ENCODE results near the gene DUOXA1.
"Not testable (repeated sequence)": the region's sequence is repeated elsewhere in the genome, so short reads cannot be mapped to it uniquely, and the experiment has no call there.

DUOXA1 gene

DNA sequence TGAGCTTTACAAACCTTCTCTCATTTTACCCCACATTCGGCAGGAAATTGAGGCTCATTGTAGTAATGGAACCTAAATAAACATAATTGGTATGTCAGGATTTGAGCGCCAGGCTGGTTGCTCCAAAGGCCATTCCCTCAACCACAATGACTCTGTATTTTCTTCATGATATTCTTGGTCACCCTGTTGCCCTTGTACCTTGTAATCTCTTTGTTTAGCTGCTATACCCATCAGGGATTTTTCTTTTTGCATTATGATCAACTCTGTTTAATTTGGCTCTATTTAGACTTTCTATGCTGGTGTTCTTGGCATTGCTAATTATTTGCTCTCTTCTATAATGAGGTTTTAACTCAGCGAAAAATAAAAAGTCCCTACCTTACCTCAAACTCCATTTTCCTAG is 45.5 kb downstream of the DUOXA1 start:
- H3K9ac ChIP-seq (ENCODE audit: low read length), result no peak overlapping the region
- no peak overlapping the region for H3K27ac ChIP-seq (ENCODE audit: low read depth, low read length)
- H3K4me3 ChIP-seq (ENCODE audit: low read length), result no peak overlapping the region
- H3K36me3 ChIP-seq (ENCODE audit: control insufficient read depth, insufficient read depth, low read length), result no peaks in the 10 kb centered on the region
- H3K4me1 ChIP-seq (ENCODE audit: control insufficient read depth, insufficient read depth, low read length), result no peaks in the 10 kb centered on the region
- H3K27me3 ChIP-seq (ENCODE audit: control insufficient read depth, insufficient read depth, low read length), result no peaks in the 10 kb centered on the region

GRCh38 chr15:45083223-45083622 is 46.5 kb downstream of the DUOXA1 start:
- Histone ChIP-seq H3K9ac (ENCODE audit: low read length) (no peak overlapping the region), H3K4me3 (ENCODE audit: low read length) (no peak overlapping the region), H3K4me1 (ENCODE audit: control insufficient read depth, insufficient read depth, low read length) (no peaks in the 10 kb centered on the region), H3K27ac (ENCODE audit: low read depth, low read length) (no peak overlapping the region), H3K27me3 (ENCODE audit: control insufficient read depth, insufficient read depth, low read length) (no peaks in the 10 kb centered on the region), H3K36me3 (ENCODE audit: control insufficient read depth, insufficient read depth, low read length) (no peaks in the 10 kb centered on the region)

GRCh38 chr15:45082412-45082811 is 47.3 kb downstream of the DUOXA1 start:
- not testable (repeated sequence) for H3K4me1 ChIP-seq (ENCODE audit: control insufficient read depth, insufficient read depth, low read length); H3K27me3 ChIP-seq (ENCODE audit: control insufficient read depth, insufficient read depth, low read length); H3K27ac ChIP-seq (ENCODE audit: low read depth, low read length); H3K36me3 ChIP-seq (ENCODE audit: control insufficient read depth, insufficient read depth, low read length); H3K9ac ChIP-seq (ENCODE audit: low read length); H3K4me3 ChIP-seq (ENCODE audit: low read length)

DNA sequence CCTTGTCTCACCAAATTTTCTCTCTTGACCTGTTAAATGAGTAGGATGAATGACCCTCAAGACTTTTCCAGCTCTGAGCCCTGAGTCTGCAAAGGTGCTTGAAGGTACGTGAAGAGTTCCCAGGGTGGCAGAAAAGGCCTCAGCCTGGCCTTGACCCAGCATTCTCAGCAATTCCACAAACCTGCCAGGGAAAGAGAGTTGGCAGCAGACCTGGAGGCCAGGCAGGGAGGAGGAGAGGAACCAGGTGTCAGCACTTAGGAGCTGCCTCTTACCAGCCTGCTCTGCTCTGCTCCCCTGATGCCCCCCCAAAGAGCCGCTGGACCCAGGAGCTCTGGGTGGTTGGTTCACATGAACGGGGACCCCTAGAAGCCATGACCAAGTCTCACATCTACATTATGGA is 49.1 kb downstream of the DUOXA1 start:
- not testable (repeated sequence) for H3K4me3 ChIP-seq (ENCODE audit: low read length); H3K27me3 ChIP-seq (ENCODE audit: control insufficient read depth, insufficient read depth, low read length)

DNA sequence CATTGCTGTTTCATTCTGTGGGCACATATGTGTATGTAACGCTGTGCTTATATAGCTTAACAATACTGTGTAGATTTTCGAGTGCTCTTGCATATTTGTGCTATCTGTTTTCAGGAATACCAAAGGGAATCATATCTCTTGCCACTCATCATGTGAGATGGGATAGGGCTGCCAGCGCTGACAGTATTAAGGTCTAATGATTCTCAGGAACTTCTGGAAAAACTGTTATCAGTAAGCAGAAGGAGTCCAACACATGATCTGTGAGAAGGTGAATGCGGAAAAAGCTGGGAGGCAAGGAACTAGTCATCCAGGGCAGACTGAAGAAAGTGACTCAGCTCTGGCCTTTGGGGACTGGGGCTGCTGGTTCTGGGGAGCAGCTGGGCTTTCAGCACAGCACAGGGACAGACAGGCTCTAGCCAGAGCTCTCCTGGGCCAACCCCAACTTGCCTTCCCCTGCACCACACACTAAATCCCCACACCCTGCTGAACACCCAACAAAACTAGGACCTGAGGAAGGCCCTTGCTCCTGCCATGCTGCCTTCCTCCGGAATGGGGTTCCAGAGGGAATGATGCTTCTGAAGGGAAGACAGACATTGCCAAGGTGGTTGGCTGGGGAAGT is 49.9 kb downstream of the DUOXA1 start:
- not testable (repeated sequence) for H3K27me3 ChIP-seq (ENCODE audit: control insufficient read depth, insufficient read depth, low read length); H3K9ac ChIP-seq (ENCODE audit: low read length); H3K27ac ChIP-seq (ENCODE audit: low read depth, low read length); H3K4me3 ChIP-seq (ENCODE audit: low read length); H3K36me3 ChIP-seq (ENCODE audit: control insufficient read depth, insufficient read depth, low read length); H3K4me1 ChIP-seq (ENCODE audit: control insufficient read depth, insufficient read depth, low read length)

More for the DNA sequence above, 49.1 kb downstream of the DUOXA1 start:
- H3K27ac ChIP-seq (ENCODE audit: low read depth, low read length); H3K9ac ChIP-seq (ENCODE audit: low read length); H3K4me1 ChIP-seq (ENCODE audit: control insufficient read depth, insufficient read depth, low read length); H3K36me3 ChIP-seq (ENCODE audit: control insufficient read depth, insufficient read depth, low read length): not testable (repeated sequence)

- not testable (repeated sequence) for H3K9ac ChIP-seq (ENCODE audit: low read length); H3K4me1 ChIP-seq (ENCODE audit: control insufficient read depth, insufficient read depth, low read length); H3K27ac ChIP-seq (ENCODE audit: low read depth, low read length); H3K36me3 ChIP-seq (ENCODE audit: control insufficient read depth, insufficient read depth, low read length); H3K4me3 ChIP-seq (ENCODE audit: low read length); H3K27me3 ChIP-seq (ENCODE audit: control insufficient read depth, insufficient read depth, low read length)
These were observed 50.5 kb downstream of the DUOXA1 start for GRCh38 chr15:45079201-45079600.

DNA sequence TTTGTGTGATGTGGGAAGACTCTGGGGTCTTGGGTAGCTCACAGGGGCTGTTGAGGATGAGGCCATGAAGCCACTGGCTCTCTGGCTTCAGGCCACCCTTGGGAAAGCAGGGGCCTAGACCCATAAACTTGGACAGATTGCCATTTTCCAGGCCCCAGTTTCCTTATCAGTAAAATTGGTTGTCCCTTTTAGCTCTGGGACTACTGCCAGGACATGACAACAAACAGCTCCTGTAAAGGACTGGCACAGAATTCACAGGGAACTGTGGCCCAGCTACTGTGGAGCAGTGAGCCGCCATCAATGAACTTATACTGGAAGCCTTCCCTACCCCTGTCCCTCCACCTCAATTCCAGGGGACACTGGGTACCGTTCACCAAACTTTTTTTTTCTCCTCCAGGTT is 52.3 kb downstream of the DUOXA1 start:
- H3K27me3 ChIP-seq (ENCODE audit: control insufficient read depth, insufficient read depth, low read length); H3K9ac ChIP-seq (ENCODE audit: low read length); H3K36me3 ChIP-seq (ENCODE audit: control insufficient read depth, insufficient read depth, low read length); H3K4me3 ChIP-seq (ENCODE audit: low read length); H3K27ac ChIP-seq (ENCODE audit: low read depth, low read length); H3K4me1 ChIP-seq (ENCODE audit: control insufficient read depth, insufficient read depth, low read length): not testable (repeated sequence)

DNA sequence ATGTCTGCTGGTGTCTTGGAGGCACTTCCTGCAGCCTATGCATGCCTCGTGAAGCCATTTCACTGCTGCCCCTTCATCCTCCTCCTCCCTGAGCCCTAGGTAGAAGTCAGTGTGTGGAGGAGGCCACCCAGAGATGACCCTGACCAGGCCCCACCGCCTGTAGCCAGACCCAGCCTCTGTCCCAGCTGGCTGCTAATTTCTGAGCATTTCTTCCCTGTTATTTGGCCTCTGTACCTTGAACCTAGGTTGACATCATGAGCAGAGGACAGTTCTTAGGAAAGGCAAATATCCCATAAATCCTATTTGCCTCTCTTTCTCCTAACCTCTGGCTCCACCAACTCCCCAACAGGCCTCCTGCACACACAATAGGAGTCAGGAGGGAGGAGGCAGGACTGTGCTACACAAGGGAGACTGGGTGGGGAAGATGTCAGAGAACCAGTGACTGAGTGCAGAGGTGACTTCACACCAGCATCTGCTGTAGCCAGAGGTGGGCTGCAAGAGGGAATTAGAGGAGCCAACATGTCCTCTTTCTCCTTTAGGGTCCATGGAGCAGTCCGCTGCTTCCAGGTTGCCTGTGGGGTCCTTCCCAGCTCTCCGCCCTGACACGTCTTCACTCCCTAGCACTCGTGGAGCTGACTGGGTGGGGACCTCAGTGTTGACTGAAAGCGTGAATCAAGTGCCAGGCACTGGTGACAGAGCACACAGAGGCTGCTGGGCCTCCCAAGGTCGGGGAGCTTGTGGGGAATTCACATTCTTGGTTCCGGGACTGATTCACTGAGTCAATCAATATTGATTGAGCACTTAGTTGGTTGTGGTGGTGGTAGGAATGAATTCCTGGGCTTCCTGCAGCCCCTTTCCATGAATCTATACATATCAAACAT is 54.0 kb downstream of the DUOXA1 start:
- H3K4me3 ChIP-seq (ENCODE audit: low read length); H3K27ac ChIP-seq (ENCODE audit: low read depth, low read length); H3K9ac ChIP-seq (ENCODE audit: low read length); H3K36me3 ChIP-seq (ENCODE audit: control insufficient read depth, insufficient read depth, low read length); H3K4me1 ChIP-seq (ENCODE audit: control insufficient read depth, insufficient read depth, low read length); H3K27me3 ChIP-seq (ENCODE audit: control insufficient read depth, insufficient read depth, low read length): not testable (repeated sequence)

DNA sequence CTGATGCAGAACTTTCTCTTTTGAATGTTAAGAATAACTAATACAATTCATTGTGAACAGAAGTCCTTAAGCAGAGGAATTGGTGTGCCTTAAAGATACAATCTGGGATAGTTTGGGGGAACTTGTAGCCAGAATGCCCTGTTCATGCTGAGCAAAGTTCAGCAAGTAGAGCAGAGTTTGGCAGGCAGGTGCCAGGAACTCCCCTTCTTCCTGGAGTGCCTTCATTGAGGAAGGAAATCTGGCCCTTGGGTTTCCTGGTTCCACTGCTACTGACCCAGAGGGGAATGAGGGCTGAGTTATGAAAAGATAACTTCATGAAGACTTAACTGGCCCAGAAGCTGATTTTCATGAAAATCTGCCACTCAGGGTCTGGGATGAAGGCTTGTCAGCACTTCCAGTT is 56.1 kb downstream of the DUOXA1 start:
- not testable (repeated sequence) for H3K27ac ChIP-seq (ENCODE audit: low read depth, low read length); H3K4me3 ChIP-seq (ENCODE audit: low read length); H3K36me3 ChIP-seq (ENCODE audit: control insufficient read depth, insufficient read depth, low read length); H3K4me1 ChIP-seq (ENCODE audit: control insufficient read depth, insufficient read depth, low read length); H3K9ac ChIP-seq (ENCODE audit: low read length); H3K27me3 ChIP-seq (ENCODE audit: control insufficient read depth, insufficient read depth, low read length)

DNA sequence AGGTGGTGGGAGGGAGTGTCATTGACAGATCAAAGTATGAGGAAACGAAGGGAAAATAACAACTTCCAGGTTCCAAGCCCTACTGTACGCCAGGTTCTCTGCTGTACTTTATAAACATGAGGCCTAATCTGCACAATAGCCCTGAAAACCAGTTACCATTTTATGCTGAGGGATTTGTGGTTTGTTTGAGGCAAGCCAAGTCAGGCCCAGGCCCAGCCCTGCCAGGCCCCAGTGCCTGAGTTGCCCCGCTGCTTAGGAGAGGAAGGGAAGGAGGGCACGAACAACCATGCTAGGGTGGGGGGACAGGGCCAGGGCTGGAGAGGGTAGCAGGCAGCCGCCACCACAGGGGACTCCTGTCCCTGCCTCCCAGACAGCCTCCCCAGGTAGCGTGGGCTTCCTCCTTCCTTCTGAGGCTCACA is 59.7 kb downstream of the DUOXA1 start:
- H3K27me3 ChIP-seq (ENCODE audit: control insufficient read depth, insufficient read depth, low read length); H3K9ac ChIP-seq (ENCODE audit: low read length); H3K4me1 ChIP-seq (ENCODE audit: control insufficient read depth, insufficient read depth, low read length); H3K27ac ChIP-seq (ENCODE audit: low read depth, low read length); H3K36me3 ChIP-seq (ENCODE audit: control insufficient read depth, insufficient read depth, low read length); H3K4me3 ChIP-seq (ENCODE audit: low read length): not testable (repeated sequence)
